ENCODE measurements around the gene BOC.

BOC gene

GRCh38 chr3:113292933-113293332 lies 81.6 kb downstream of the BOC start:
- DNase-seq, result no peak

GRCh38 chr3:113293348-113293747 lies 82.0 kb downstream of the BOC start:
- no peak for DNase-seq

GRCh38 chr3:113295463-113295862 lies 84.1 kb downstream of the BOC start:
- DNase-seq, result no peak

DNA sequence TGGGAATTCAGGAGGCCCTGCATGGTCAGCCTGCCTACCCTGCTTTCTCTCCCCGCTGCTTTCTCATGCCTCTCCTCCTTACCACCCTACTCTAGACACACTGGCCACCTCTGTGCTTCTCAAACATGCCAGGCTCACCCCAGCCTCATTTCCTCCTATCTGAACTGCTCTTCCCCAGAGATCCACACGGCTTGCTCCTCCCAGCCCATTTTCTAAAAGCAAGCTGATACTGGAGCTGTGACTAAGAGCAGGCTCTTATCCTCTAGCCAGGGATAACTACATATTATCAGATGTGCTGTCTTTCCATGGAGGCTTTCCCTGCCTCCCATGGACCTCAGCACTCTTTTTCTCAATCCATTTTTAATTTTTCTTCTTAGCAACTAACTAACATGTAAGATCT lies 85.9 kb downstream of the BOC start:
- no peak for DNase-seq

GRCh38 chr3:113297841-113298240 lies 86.5 kb downstream of the BOC start:
- DNase-seq, result no peak

DNA sequence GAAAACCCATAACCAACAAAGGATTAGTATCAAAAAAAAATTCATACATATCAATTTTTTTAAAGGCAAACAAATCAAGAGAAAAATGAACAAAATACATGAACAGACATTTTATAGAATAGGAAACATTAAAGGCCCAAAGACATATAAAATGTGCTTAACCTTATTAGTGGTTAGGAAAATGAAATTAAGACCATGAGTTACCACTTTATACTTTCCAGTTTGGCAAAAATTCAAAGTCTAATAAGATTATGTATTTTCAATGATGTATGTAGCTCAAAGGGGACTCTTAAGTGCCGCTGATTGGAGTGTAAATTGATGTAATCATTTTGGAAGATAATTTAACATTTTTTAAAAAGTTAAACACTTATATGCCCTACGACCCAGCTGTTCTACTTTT lies 89.2 kb downstream of the BOC start:
- DNase-seq, result no peak

DNA sequence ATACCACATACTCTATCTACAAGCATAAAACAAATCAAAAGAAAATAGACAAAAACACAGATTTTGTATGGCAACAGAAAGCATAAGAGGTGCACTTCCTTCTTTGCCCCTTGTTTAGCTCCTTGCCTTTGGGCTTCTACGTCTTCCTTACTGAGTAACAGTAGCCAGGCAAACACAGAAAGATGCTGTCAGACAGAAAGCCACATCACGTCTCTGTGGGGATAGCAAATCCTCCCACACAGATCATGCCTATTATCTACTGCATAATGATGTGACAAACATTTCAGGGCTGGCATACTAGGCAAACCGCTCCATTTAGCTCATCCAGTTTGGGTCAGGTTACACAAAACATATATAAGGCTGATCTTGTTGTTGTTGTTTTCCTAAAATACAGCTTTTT lies 92.7 kb downstream of the BOC start:
- no peak for DNase-seq

DNA sequence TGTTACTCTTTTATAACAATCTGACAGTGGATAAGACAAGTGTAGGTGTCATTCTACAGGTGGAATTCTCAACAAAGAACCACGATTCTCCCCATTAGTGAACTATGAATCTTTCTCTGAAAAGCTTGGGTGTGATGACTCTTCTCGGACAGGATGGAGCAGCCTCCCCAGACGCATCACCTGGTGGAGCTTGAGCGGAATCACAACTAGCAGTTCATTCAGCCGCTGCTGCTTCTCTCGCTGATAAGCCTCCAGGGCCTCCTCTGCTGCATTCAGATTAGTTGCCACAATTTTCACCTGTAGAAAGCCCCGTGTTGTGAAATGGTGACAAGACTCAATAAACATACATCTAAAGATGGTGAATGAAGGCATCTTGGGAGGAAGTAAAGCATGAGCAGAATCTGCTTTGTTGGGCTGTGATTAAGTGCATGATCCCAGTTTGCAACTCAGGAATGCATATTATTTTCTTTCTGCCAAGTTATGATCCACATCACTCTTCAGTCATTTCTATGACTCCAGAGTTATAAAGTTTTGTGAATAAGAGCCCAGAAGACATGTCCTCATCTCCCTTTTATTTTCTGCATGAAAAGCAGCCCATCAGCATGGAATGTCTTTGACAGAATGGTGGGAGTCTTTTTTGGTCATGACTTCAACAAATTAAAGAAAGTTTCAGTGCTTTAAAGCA lies 93.6 kb downstream of the BOC start:
- DNase-seq, result no peak

GRCh38 chr3:113310960-113311359 lies 99.6 kb downstream of the BOC start:
- no peak for DNase-seq

- no peak for DNase-seq
Observed at GRCh38 chr3:113312416-113312815, 101.1 kb downstream of the BOC start.

DNA sequence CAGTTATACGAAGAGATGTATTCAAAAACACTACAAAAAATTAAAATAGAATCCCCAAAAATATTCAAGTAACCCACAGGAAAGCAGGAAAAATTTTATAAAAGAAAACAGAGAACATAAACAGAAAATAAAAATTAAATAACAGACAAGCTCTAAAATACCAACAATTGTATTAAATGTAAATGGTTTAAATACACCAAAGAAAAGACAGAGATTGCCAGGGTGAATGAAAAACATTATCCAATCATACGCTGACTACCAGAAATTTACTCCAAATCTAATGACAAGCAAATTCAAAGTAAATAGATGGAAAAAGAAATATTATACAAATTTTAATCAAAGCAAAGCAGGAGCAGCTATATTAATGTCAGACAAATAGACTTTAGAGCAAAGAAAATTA lies 103.6 kb downstream of the BOC start:
- no peak for DNase-seq

- DNase-seq, result no peak
Observed at GRCh38 chr3:113329757-113330156, 118.4 kb downstream of the BOC start.

DNA sequence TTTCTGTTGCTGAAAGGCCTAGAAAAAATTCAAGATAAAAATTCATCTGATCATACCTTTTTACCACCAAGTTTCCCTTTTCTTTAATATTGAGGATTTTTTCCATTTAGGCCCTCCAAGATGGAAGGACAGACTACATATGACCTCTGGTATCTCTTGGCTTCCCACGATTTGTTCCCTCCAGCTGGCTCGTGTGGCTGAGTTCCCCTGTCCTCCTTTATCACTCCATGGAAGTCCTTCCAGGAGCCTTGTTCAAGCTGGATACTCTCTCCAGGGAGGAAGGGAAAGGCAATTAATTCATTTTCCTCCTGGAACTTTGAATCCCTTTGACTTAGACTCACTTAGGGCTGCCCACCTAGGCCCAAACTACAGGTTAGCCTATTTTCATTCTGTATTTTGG lies 119.4 kb downstream of the BOC start:
- DNase-seq, result no peak

DNA sequence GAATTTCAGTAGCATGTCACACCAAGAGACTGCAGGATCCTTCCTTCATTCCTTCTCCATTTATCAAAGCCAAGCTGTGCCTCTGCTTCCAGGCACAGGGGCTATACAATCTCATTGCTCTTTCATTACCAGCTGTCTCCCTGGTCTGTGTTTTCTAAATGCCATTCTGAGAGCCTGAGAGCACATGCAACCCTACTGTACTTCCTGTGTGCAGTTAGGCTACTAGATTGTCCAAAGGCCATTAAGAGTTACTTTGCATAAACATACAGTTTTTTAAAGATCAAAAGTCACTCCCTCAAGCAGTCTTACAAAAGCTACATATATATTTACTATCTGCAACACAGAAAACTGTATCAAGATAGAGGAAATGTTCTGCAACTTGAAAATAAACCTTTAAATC lies 119.8 kb downstream of the BOC start:
- DNase-seq, result no peak
